HG02571 (cell line): ENCODE measurements around the gene VARS2.
A peak's percentile ranks its signal among the peaks of the same experiment; 100 is the strongest.
"Not testable (repeated sequence)": the region's sequence is repeated elsewhere in the genome, so short reads cannot be mapped to it uniquely, and the experiment has no call there.

ENCODE experiments used
- ATAC-seq: cut with Tn5 transposase; IDR thresholded peaks from one replicate; pipeline ENCODE4 v1.9.1; 2021; ENCODE audit warnings: mild to moderate bottlenecking, moderate library complexity; ENCODE audit not compliant: unreplicated experiment

Gene VARS2

GRCh38 chr6:30914076-30914853, at the start of gene VARS2:
Gene VARS2 (plus strand): TSS chr6:30914238. CDS start chr6:30914837, 599 bp downstream.
- ATAC-seq = peak; percentile 84

- ATAC-seq = no peak
Measured at GRCh38 chr6:30864325-30864724, 49.7 kb upstream of the VARS2 start.

GRCh38 chr6:30869241-30869749, 44.7 kb upstream of the VARS2 start:
- not testable (repeated sequence) for ATAC-seq

GRCh38 chr6:30870546-30870945, 43.5 kb upstream of the VARS2 start:
- no peak for ATAC-seq

- no peak for ATAC-seq
Measured at GRCh38 chr6:30871592-30872183, 42.4 kb upstream of the VARS2 start.

GRCh38 chr6:30873137-30873640, 40.8 kb upstream of the VARS2 start:
- no peak for ATAC-seq

GRCh38 chr6:30873795-30874194, 40.2 kb upstream of the VARS2 start:
- ATAC-seq = not testable (repeated sequence)

- ATAC-seq = no peak
Measured at GRCh38 chr6:30875244-30876038, 38.6 kb upstream of the VARS2 start.

GRCh38 chr6:30876039-30876730, 37.9 kb upstream of the VARS2 start:
- no peak for ATAC-seq

GRCh38 chr6:30877419-30878262, 36.4 kb upstream of the VARS2 start:
- ATAC-seq = no peak

- no peak for ATAC-seq
Measured at GRCh38 chr6:30879684-30880427, 34.2 kb upstream of the VARS2 start.

GRCh38 chr6:30880698-30881252, 33.3 kb upstream of the VARS2 start:
- no peak for ATAC-seq

- no peak for ATAC-seq
Measured at GRCh38 chr6:30881392-30882203, 32.4 kb upstream of the VARS2 start.

- no peak for ATAC-seq
Measured at GRCh38 chr6:30882204-30882758, 31.8 kb upstream of the VARS2 start.

GRCh38 chr6:30882759-30883684, 31.0 kb upstream of the VARS2 start:
- ATAC-seq = no peak

GRCh38 chr6:30883685-30884520, 30.1 kb upstream of the VARS2 start, which contains the start of gene DDR1:
Gene DDR1 (plus strand): TSS chr6:30884519. CDS start chr6:30888730, 4,211 bp downstream.
- ATAC-seq = no peak
